ENCODE data around the gene EVC. TPM values are rescaled to one million over a fixed set of nuclear protein-coding genes. Genes with fewer than 3 reads are reported as not detected.

Gene EVC
- total and polyA plus RNA-seq, 2 of the 8 experiments (the other 6 are each of a cell fraction or from before 2014, with no cell fraction given), result 2.6 to 9.8 TPM

DNA sequence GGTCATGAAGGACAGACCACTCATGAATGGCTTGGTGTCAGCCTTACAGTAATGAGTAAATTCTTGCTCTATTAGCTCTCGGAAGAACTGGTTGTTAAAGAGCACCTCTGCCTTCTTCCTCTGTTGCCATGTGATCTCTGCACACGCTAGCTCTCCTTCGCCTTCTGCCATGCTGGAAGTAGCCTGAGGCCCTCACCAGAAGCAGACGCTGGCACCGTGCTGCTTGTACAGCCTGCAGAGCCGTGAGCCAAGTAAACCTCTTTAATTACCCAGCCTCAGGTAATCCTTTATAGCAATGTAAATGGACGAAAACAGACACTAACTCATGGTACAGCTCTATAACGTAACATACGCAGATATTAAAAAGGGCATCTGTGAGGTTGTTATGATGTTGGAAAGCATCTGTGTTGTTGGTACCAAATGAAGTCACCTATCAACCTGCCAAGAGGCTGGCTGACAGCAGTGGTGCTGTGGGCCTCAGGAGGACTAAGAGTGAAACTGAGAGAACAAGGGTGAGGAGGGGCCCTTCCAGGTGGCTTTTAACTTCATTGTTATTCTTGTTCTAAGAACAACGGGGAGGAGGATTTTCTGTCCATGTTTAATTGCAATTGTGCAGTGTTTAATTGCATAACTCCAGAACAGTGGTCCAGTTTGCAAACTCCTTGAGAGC is 112.7 kb downstream of the EVC start:
- peaks cover 13 to 54% (median 44%) of the 10 kb centered on the region in 4 experiments; a peak in 7 of 8 replicates for H3K36me3 ChIP-seq (ENCODE audit: control insufficient read depth in 2 of 4, insufficient read depth in 4 of 4, low read length in 3 of 4)
- peaks cover 9% of the 10 kb centered on the region for H3K79me1 ChIP-seq (ENCODE audit: low read depth, low read length)

More for the DNA sequence above, 112.7 kb downstream of the EVC start:
- no peak overlapping the region for H4K5ac ChIP-seq (ENCODE audit: insufficient read length, low read depth, low read length)
- no peak overlapping the region for H2BK15ac ChIP-seq (ENCODE audit: low read length)
- no peak overlapping the region for H2AFZ ChIP-seq (ENCODE audit: low read length)
- H3K14ac ChIP-seq (ENCODE audit: insufficient read length), result no peak overlapping the region
- CTCF ChIA-PET (ENCODE audit: partially characterized antibody), result interaction anchor here (0.6 to 7.1 kb wide), 22 partner anchors 11 to 882 kb away, joined by 3 to 110 read pairs (median 4); no protein-coding TSS in a partner anchor
- H3K27ac ChIP-seq (ENCODE audit: low read depth, low read length), result no peak overlapping the region
- no peak overlapping the region for H3K4me3 ChIP-seq (ENCODE audit: extremely low read depth in 1 of 4, insufficient read depth in 2 of 4, low read depth in 3 of 4, low read length in 4 of 4)
- H2BK5ac ChIP-seq (ENCODE audit: low read depth, low read length), result no peak overlapping the region
- no peak overlapping the region for H2AK5ac ChIP-seq (ENCODE audit: low read depth, low read length)
- H3K23ac ChIP-seq (ENCODE audit: insufficient read length), result no peak overlapping the region
- no peak for TF ChIP-seq POLR2AphosphoS5 (IDR thresholded peaks at IDR 0.05; ENCODE audit: low read depth, low read length)
- no peak overlapping the region for H3K9ac ChIP-seq (replicated peaks in 1 of 4; ENCODE audit: extremely low read depth in 1 of 4, low read depth in 3 of 4, low read length in 3 of 4)
- H2BK12ac ChIP-seq (ENCODE audit: low read depth, low read length), result no peak overlapping the region
- H3K18ac ChIP-seq (ENCODE audit: extremely low read depth, low read length), result no peak overlapping the region
- H4K8ac ChIP-seq (ENCODE audit: extremely low read depth, insufficient read depth, low read length), result no peak overlapping the region
- H2BK20ac ChIP-seq (ENCODE audit: low read length), result no peak overlapping the region
- peaks cover 4 to 35% of the 10 kb centered on the region in 2 experiments for H4K20me1 ChIP-seq (replicated peaks in 1 of 2; ENCODE audit: control insufficient read depth in 1 of 2, insufficient read depth in 2 of 2, low read length in 2 of 2)
- H2BK120ac ChIP-seq (replicated peaks; ENCODE audit: low read depth, low read length), result no peak overlapping the region
- DNase-seq (ENCODE audit: low read depth in 1 of 2, low spot score in 2 of 2) (no peak), FAIRE-seq (no peak)
- no peaks in the 10 kb centered on the region for H3K9me3 ChIP-seq (ENCODE audit: insufficient read depth in 2 of 2, low read depth in 1 of 2, low read length in 1 of 2)
- POLR2A ChIA-PET (ENCODE audit: partially characterized antibody), result interaction anchor here (0.9 kb wide), 1 partner anchor 157 kb away, joined by 3 read pairs; no protein-coding TSS in a partner anchor
- H3K79me2 ChIP-seq (ENCODE audit: control insufficient read depth in 1 of 2, insufficient read depth in 2 of 2, low read length in 2 of 2), result no peaks in the 10 kb centered on the region
- H3K4ac ChIP-seq (replicated peaks; ENCODE audit: insufficient read length, low read depth, low read length), result no peak overlapping the region
- H3K56ac ChIP-seq (replicated peaks; ENCODE audit: insufficient read length, low read depth, low read length), result no peak overlapping the region
- peaks cover 1% of the 10 kb centered on the region; the same call in 1 of the 2 replicates for H3K23me2 ChIP-seq (ENCODE audit: low read depth, low read length)
- H4K91ac ChIP-seq (replicated peaks; ENCODE audit: insufficient read length, low read length), result no peak overlapping the region
- WGBS, 2 experiments (ENCODE audit: extremely low coverage in 1 of 2, insufficient coverage in 1 of 2, insufficient read length in 1 of 2, insufficient replicate concordance in 2 of 2, low coverage in 1 of 2, low lambda C conversion rate in 2 of 2, missing lambda C conversion rate in 1 of 2), result 90% methylated on average over 10 of the region's 10 CpGs; no CpG with 5 or more reads in 1 of the 2 experiments
- no peaks in the 10 kb centered on the region for H3K4me1 ChIP-seq (replicated peaks in 1 of 4; ENCODE audit: control insufficient read depth in 3 of 4, insufficient read depth in 4 of 4, low read length in 3 of 4)
- no peaks in the 10 kb centered on the region; a peak in 1 of 7 replicates for H3K27me3 ChIP-seq (replicated peaks in 1 of 4; ENCODE audit: control insufficient read depth in 3 of 4, extremely low read depth in 1 of 4, insufficient read depth in 3 of 4, low read length in 3 of 4)
- no peak overlapping the region for H3K4me2 ChIP-seq (ENCODE audit: insufficient read depth in 1 of 2, low read depth in 2 of 2, low read length in 2 of 2)

Data from H1 (cell line).